Urinary bladder (tissue), 4 donors: ENCODE data around the gene RGS17. TPM values are rescaled to one million over a fixed set of nuclear protein-coding genes. Genes with fewer than 3 reads are reported as not detected.

ENCODE experiments used
- DNase-seq: peaks from one replicate; pipeline ENCODE4 v3.0.0-alpha.2; 2015; ENCODE audit errors: extremely low spot score
- H3K27ac ChIP-seq: one replicate; pipeline ENCODE4 v1.5.1; 2013; ENCODE audit warnings: low read depth, mild to moderate bottlenecking, moderate library complexity
- H3K36me3 ChIP-seq: one replicate; pipeline ENCODE4 v1.6.1; 2013; ENCODE audit warnings: mild to moderate bottlenecking, moderate library complexity; ENCODE audit not compliant: insufficient read depth
- H3K4me1 ChIP-seq: one replicate; pipeline ENCODE4 v1.6.1; 2013; ENCODE audit warnings: mild to moderate bottlenecking, moderate library complexity; ENCODE audit not compliant: insufficient read depth
- H3K4me3 ChIP-seq: one replicate; pipeline ENCODE4 v1.5.1; 2013; ENCODE audit warnings: low read depth, low read length
- WGBS: extraction: QIAGEN DNeasy Blood & Tissue Kit; methylation state at CpG from one replicate; pipeline ENCODE4 v1.1.7; 2013; 5-methylcytosine and 5-hydroxymethylcytosine counted together
- polyA plus RNA-seq: library from polyadenylated mRNA; stranded (reverse); fragments of 200-250 nt; gene quantifications from one replicate; pipeline ENCODE4 v1.2.3, GENCODE V29; 2013
- total RNA-seq: library from RNA; depleted of rRNA; stranded (reverse); fragments of >200 nt; gene quantifications from one replicate; pipeline ENCODE4 v1.2.3, GENCODE V29; 2014
- donor health status: healthy with polysubstance abuse.
- donor health status: healthy.

The RGS17 gene, protein sequence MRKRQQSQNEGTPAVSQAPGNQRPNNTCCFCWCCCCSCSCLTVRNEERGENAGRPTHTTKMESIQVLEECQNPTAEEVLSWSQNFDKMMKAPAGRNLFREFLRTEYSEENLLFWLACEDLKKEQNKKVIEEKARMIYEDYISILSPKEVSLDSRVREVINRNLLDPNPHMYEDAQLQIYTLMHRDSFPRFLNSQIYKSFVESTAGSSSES
- 6.6 TPM for total RNA-seq
- polyA plus RNA-seq = 0.68 TPM

DNA sequence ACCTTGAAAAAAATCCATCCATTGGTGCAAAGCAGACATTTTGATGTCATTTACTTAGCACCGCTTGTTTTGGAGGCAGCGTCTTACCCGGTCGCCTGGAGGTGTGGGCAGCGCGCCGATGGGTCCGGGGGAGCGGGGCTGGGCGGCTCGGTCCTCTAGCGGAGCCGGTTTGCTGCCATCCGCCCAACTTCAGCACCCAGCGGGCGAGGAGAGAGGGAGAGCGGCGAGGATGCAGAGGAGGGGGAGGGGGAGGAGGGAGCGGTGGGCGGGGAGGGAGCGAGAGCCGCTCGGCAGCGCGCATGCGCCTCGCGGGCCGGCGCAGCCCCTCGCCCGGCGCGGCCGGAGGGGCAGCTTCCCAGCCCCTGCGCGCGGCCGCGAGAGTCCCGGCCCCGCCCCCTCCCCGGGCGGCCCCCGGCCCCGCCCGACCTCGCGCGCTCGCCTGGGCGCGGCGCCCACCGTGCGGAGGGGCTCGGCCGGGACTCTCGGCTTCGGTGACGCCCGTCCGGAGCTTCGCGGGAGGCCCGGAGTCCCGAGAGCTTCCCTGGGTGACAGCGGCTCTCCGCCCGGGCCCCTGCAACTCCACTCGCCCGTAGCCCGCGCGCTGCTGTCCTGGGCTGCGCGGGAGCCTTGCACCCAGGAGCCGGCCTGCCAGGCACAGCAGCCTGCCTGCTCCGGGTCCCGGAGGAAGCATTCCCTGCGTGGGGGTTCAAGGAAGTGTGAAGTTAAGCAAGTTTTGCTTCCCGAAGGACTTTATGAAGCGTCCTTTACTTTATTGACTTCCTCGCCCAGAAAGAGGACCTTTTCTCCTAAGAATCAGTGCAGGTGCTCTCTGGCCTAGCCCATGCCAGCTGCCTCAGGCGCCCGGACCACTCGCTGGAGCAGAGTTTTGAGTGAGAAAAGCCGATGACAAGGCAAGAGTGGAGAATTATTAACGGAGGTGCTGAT is at the start of gene RGS17:
Gene RGS17 (minus strand): TSS at position 246 of the 945 bp plus-strand sequence. CDS start 87,264 bp downstream, outside the sequence.
- H3K27ac ChIP-seq = no peak within 1 kb of the TSS
- 3% methylated on average over 86 of the region's 89 CpGs for WGBS
- DNase-seq = peak; percentile 32
- H3K4me1 ChIP-seq = no peaks in the 10 kb centered on the region
- no peaks in the 10 kb centered on the region for H3K36me3 ChIP-seq
- H3K4me3 ChIP-seq = peak within 1 kb of the TSS; percentile 79

DNA sequence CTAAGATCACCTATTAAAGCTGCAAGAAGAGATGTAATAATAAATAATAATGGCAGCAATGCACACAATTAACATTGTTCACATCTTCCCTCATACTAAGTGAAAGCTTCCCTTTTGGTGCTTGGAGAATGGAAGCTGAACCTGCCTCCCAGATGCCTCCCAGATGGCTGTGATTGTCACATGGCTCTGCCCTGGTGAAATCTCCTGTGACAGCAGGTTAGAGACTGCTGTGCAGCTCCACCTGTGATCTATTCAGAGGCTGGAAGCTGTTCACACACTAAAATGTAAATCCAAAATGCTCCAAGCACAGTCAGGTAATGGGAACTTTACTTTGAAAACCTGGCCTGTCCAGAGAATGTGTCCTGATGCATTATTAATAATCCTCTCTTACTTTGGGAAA is 41.7 kb upstream of the RGS17 start:
- no peak for DNase-seq
- H3K36me3 ChIP-seq = no peaks in the 10 kb centered on the region
- no peaks in the 10 kb centered on the region for H3K4me1 ChIP-seq
- no peak overlapping the region for H3K27ac ChIP-seq
- H3K4me3 ChIP-seq = no peak overlapping the region

DNA sequence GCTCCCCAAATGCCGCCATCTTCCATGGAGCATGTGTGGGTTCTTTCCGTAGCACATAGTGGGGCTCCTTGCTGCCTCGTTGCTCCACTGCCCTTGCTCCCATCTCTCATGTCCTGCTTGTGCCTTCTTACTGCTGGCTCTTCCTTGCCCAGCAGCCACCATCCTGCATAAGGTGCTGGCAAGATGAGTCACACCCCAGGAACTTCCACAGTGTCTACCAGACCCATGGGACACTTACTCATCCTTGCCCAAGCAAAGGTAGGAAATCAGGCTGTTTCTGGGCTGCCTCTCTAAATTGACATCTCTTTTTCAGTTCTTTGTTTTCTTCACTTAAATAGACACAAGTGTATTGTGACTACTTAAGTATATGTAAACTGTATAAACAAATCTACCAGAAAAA is 39.4 kb upstream of the RGS17 start:
- no peaks in the 10 kb centered on the region for H3K4me1 ChIP-seq
- no peak overlapping the region for H3K27ac ChIP-seq
- 52% methylated on average over 3 of the region's 3 CpGs for WGBS
- no peaks in the 10 kb centered on the region for H3K36me3 ChIP-seq
- no peak for DNase-seq
- no peak overlapping the region for H3K4me3 ChIP-seq

DNA sequence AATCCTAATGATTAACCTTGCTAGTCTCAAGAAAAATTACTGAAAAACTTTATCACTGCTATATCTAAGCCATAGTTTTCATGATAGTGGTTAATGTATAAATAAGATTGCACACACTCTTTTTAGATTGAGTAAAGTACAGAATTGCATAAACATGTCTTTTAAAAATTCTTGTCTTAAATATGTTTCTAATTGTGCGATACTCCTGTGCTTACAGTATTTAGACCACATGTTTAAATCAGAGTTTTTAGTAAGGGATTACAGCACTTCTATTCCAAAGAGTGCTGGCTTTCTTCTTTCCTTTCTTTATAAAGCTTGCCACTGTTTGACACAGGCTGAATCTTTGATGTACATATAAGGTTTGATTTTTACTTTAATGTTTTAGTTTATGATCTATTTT is 36.8 kb upstream of the RGS17 start:
- no peak overlapping the region for H3K4me3 ChIP-seq
- no peaks in the 10 kb centered on the region for H3K4me1 ChIP-seq
- DNase-seq = no peak
- H3K36me3 ChIP-seq = no peaks in the 10 kb centered on the region
- WGBS = 49% methylated on average over 1 of the region's 1 CpG
- H3K27ac ChIP-seq = no peak overlapping the region

DNA sequence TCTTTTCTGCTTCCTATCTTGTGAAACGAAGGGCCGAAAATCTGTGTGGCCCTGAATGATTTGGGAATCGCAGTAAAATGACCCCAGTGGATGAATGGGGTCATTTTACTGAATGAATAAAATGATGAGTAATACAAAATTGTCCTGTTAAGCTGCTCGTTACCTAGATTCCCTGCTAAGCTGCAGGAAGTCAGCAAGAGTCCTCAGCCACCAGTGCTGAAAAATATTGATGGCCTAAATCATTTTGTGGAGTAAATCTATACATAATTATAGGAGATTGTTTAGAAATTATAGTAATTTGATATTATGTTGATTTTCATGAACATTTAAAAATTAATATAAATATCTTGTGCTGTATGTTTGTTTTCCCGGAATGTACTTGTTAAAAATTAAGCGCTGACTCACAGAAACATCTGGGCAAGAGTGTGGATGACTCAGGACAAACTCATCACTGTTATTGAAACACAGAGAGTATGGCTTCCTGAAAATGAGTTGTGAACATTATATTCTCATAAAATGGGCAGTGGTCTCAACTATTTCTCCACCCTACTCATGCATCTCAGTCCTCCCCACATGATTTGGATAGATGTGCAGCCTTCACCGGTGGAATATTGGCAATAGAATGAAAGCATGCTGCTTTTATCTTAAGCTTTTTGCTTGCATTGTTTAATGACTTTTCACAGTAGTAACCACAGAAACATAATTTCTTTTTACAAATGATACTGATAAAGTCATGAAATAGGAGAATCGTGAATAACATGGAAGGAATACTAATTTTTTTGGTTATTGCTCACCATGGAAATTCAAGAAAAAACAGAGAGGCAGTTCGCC is 36.2 kb upstream of the RGS17 start:
- Histone ChIP-seq H3K4me3 (no peak overlapping the region), H3K4me1 (no peaks in the 10 kb centered on the region), H3K27ac (no peak overlapping the region), H3K36me3 (no peaks in the 10 kb centered on the region)
- WGBS = 50% methylated on average over 9 of the region's 9 CpGs
- DNase-seq = no peak

GRCh38 chr6:153162646-153163045 is 31.6 kb upstream of the RGS17 start:
- WGBS = 54% methylated on average over 2 of the region's 2 CpGs
- no peak for DNase-seq
- no peak overlapping the region for H3K4me3 ChIP-seq

GRCh38 chr6:153162172-153162571 is 31.1 kb upstream of the RGS17 start:
- no peak for DNase-seq
- WGBS = 71% methylated on average over 4 of the region's 4 CpGs
- Histone ChIP-seq H3K27ac (no peak overlapping the region), H3K4me1 (no peaks in the 10 kb centered on the region), H3K36me3 (no peaks in the 10 kb centered on the region), H3K4me3 (no peak overlapping the region)

More at GRCh38 chr6:153162646-153163045, 31.6 kb upstream of the RGS17 start:
- H3K4me1 ChIP-seq = no peaks in the 10 kb centered on the region
- H3K27ac ChIP-seq = no peak overlapping the region
- H3K36me3 ChIP-seq = no peaks in the 10 kb centered on the region

- 87% methylated on average over 2 of the region's 2 CpGs for WGBS
- Histone ChIP-seq H3K36me3 (no peaks in the 10 kb centered on the region), H3K27ac (no peak overlapping the region), H3K4me3 (no peak overlapping the region), H3K4me1 (no peaks in the 10 kb centered on the region)
- DNase-seq = no peak
These were observed 29.1 kb upstream of the RGS17 start for GRCh38 chr6:153160221-153160620.

GRCh38 chr6:153150752-153151440 is 19.8 kb upstream of the RGS17 start:
- H3K27ac ChIP-seq = no peak overlapping the region
- WGBS = 73% methylated on average over 21 of the region's 21 CpGs
- H3K4me3 ChIP-seq = no peak overlapping the region
- no peak for DNase-seq
- no peaks in the 10 kb centered on the region for H3K4me1 ChIP-seq
- H3K36me3 ChIP-seq = no peaks in the 10 kb centered on the region

- 84% methylated on average over 11 of the region's 11 CpGs for WGBS
- DNase-seq = no peak
- no peak overlapping the region for H3K27ac ChIP-seq
- no peaks in the 10 kb centered on the region for H3K4me1 ChIP-seq
- H3K4me3 ChIP-seq = no peak overlapping the region
- H3K36me3 ChIP-seq = no peaks in the 10 kb centered on the region
These were observed 19.3 kb upstream of the RGS17 start for GRCh38 chr6:153150371-153150751.

GRCh38 chr6:153149891-153150290 is 18.8 kb upstream of the RGS17 start:
- Histone ChIP-seq H3K36me3 (no peaks in the 10 kb centered on the region), H3K4me1 (no peaks in the 10 kb centered on the region), H3K4me3 (no peak overlapping the region), H3K27ac (no peak overlapping the region)
- 74% methylated on average over 6 of the region's 6 CpGs for WGBS
- no peak for DNase-seq

- no peak for DNase-seq
- Histone ChIP-seq H3K4me1 (no peaks in the 10 kb centered on the region), H3K36me3 (no peaks in the 10 kb centered on the region), H3K4me3 (no peak overlapping the region), H3K27ac (no peak overlapping the region)
These were observed 15.3 kb upstream of the RGS17 start for GRCh38 chr6:153146413-153146812.

- Histone ChIP-seq H3K36me3 (no peaks in the 10 kb centered on the region), H3K27ac (no peak overlapping the region), H3K4me3 (no peak overlapping the region), H3K4me1 (no peaks in the 10 kb centered on the region)
- WGBS = 78% methylated on average over 4 of the region's 4 CpGs
- DNase-seq = no peak
These were observed 14.5 kb upstream of the RGS17 start for GRCh38 chr6:153145591-153145990.
